GM10266 (cell line): ENCODE results near the gene TMEM221.

Source experiments
- DNase-seq: peaks from one replicate; pipeline ENCODE4 v3.0.0; 2012; ENCODE audit errors: extremely low spot score
- CTCF ChIP-seq: IDR thresholded peaks from 2 replicates; pipeline ENCODE4 v1.5.1; 2012; ENCODE audit warnings: mild to moderate bottlenecking, low read depth; ENCODE audit not compliant: control insufficient read depth, insufficient read depth; ENCODE audit errors: missing control alignments

TMEM221 gene

GRCh38 chr19:17411801-17412200 lies 36.7 kb downstream of the TMEM221 start:
- no peak for DNase-seq
- TF ChIP-seq CTCF: no peak

- DNase-seq: no peak
- TF ChIP-seq CTCF: no peak
Observed at GRCh38 chr19:17409990-17410389, 38.5 kb downstream of the TMEM221 start.

GRCh38 chr19:17406887-17407196 lies 41.6 kb downstream of the TMEM221 start:
- no peak for DNase-seq
- TF ChIP-seq CTCF: no peak

GRCh38 chr19:17406046-17406886 lies 42.2 kb downstream of the TMEM221 start:
- no peak for DNase-seq
- no peak for TF ChIP-seq CTCF

- no peak for TF ChIP-seq CTCF
Observed at GRCh38 chr19:17405250-17406045, 43.0 kb downstream of the TMEM221 start, which contains the start of gene BST2. TSS of gene BST2 (minus strand) at chr19:17405630. CDS start at chr19:17405575, 55 bp downstream.

GRCh38 chr19:17404621-17405249 lies 43.7 kb downstream of the TMEM221 start:
- TF ChIP-seq CTCF: no peak
- DNase-seq: no peak

More at GRCh38 chr19:17405250-17406045, 43.0 kb downstream of the TMEM221 start, which contains the start of gene BST2:
- DNase-seq: peak; percentile 92
